IMR-90 (cell line): ENCODE measurements around the gene SINHCAF. TPM values are rescaled to one million over a fixed set of nuclear protein-coding genes. Genes with fewer than 3 reads are reported as not detected.

Experiments used
- ATAC-seq: fragments of 200-7000 bp; cut with Tn5 transposase; 2 replicates; pipeline ENCODE4 v1.9.1; 2020; ENCODE audit warnings: low read depth, mild to moderate bottlenecking, moderate library complexity
- BruUV-seq: library from RNA; stranded (reverse); fragments of 400-500 nt; replicated peaks from 2 replicates; lab custom pipeline; 2021; lab: Mats Ljungman, UMichigan
- CTCF ChIA-PET: fragments of 300-600 bp; formaldehyde crosslinking; extraction: SDS; loops from one replicate; lab custom pipeline; 2021; ENCODE audit warnings: antibody characterized with exemption; lab: Yijun Ruan, JAX
- POLR2A ChIA-PET: fragments of 300-600 bp; sonication (Branson Sonifier 250); formaldehyde crosslinking; loops from one replicate; lab custom pipeline; 2022; ENCODE audit warnings: antibody characterized with exemption; ENCODE audit not compliant: unreplicated experiment; lab: Charles Lee
- DNase-seq: peaks from one replicate; pipeline ENCODE4 v3.0.0; 2013
- H2AFZ ChIP-seq: replicated peaks from 2 replicates; pipeline ENCODE3; 2013; ENCODE audit warnings: low read length, mild to moderate bottlenecking; ENCODE audit not compliant: poor library complexity
- H2AK5ac ChIP-seq: 2 replicates; pipeline ENCODE4 v1.6.1; 2013; ENCODE audit warnings: low read depth, low read length, inconsistent platforms
- H2AK9ac ChIP-seq: replicated peaks from 2 replicates; pipeline ENCODE3; 2013; ENCODE audit warnings: mild to moderate bottlenecking, low read depth, low read length, moderate library complexity; ENCODE audit not compliant: poor library complexity
- H2BK120ac ChIP-seq: 2 replicates; pipeline ENCODE4 v1.6.1; 2013; ENCODE audit warnings: low read depth, low read length, inconsistent platforms
- H2BK15ac ChIP-seq: 3 replicates; pipeline ENCODE4 v1.6.1; 2013; ENCODE audit warnings: low read depth, low read length, inconsistent platforms
- H2BK20ac ChIP-seq: 2 replicates; pipeline ENCODE4 v1.6.1; 2013; ENCODE audit warnings: low read depth, mild to moderate bottlenecking, inconsistent platforms, low read length, moderate library complexity
- H2BK5ac ChIP-seq: 2 replicates; pipeline ENCODE4 v1.6.1; 2013; ENCODE audit warnings: mild to moderate bottlenecking, low read depth, low read length, inconsistent platforms; ENCODE audit not compliant: poor library complexity, severe bottlenecking
- H3K14ac ChIP-seq: replicated peaks from 2 replicates; pipeline ENCODE4 v1.6.1; 2013; ENCODE audit warnings: low read depth, low read length, inconsistent platforms
- H3K18ac ChIP-seq: 2 replicates; pipeline ENCODE4 v1.6.1; 2013; ENCODE audit warnings: low read depth, low read length, control low read depth
- H3K23ac ChIP-seq: 2 replicates; pipeline ENCODE4 v1.6.1; 2013; ENCODE audit warnings: low read depth, low read length, inconsistent platforms
- H3K27ac ChIP-seq: 2 replicates; pipeline ENCODE4 v1.5.1; 2013; ENCODE audit warnings: mild to moderate bottlenecking, control low read depth, low read length; ENCODE audit not compliant: insufficient read depth
- H3K27me3 ChIP-seq: 2 replicates; pipeline ENCODE4 v1.6.1; 2013; ENCODE audit warnings: low read length; ENCODE audit not compliant: control insufficient read depth, insufficient read depth
- H3K36me3 ChIP-seq: 2 replicates; pipeline ENCODE4 v1.6.1; 2013; ENCODE audit warnings: low read length, mixed read lengths; ENCODE audit not compliant: control insufficient read depth, insufficient read depth
- H3K4ac ChIP-seq: 2 replicates; pipeline ENCODE4 v1.6.1; 2013; ENCODE audit warnings: low read depth, low read length, inconsistent platforms
- H3K4me1 ChIP-seq: 2 replicates; pipeline ENCODE4 v1.6.1; 2013; ENCODE audit warnings: low read length, mixed read lengths; ENCODE audit not compliant: control insufficient read depth, insufficient read depth
- H3K4me2 ChIP-seq: 2 replicates; pipeline ENCODE4 v1.6.1; 2013; ENCODE audit warnings: low read depth, mild to moderate bottlenecking, control low read depth, low read length, moderate library complexity
- H3K4me3 ChIP-seq: 2 replicates; pipeline ENCODE4 v1.5.1; 2013; ENCODE audit warnings: low read depth, mild to moderate bottlenecking, control low read depth, low read length, moderate library complexity; ENCODE audit not compliant: insufficient read depth
- H3K56ac ChIP-seq: 2 replicates; pipeline ENCODE4 v1.6.1; 2013; ENCODE audit warnings: low read length, inconsistent platforms; ENCODE audit not compliant: insufficient read depth; ENCODE audit errors: extremely low read depth
- H3K79me1 ChIP-seq, 2 experiments: 2 replicates each; pipeline ENCODE4 v1.6.1; 2013; ENCODE audit warnings: low read length in 2 of 2, inconsistent platforms in 1 of 2, low read depth in 1 of 2
- H3K9ac ChIP-seq: 2 replicates; pipeline ENCODE4 v1.6.1; 2013; ENCODE audit warnings: low read depth, low read length, control low read depth
- H3K9me1 ChIP-seq: 2 replicates; pipeline ENCODE4 v1.6.1; 2013; ENCODE audit warnings: low read length, inconsistent platforms; ENCODE audit not compliant: insufficient read depth
- H3K9me3 ChIP-seq: 2 replicates; pipeline ENCODE4 v1.6.1; 2013; ENCODE audit warnings: low read length; ENCODE audit not compliant: control insufficient read depth, insufficient read depth
- H4K20me1 ChIP-seq: 2 replicates; pipeline ENCODE4 v1.6.1; 2013; ENCODE audit warnings: low read length, inconsistent platforms; ENCODE audit not compliant: insufficient read depth
- H4K5ac ChIP-seq: 2 replicates; pipeline ENCODE4 v1.6.1; 2013; ENCODE audit warnings: mild to moderate bottlenecking, low read depth, low read length, control low read depth
- H4K8ac ChIP-seq, 2 experiments: 2 replicates each; pipeline ENCODE4 v1.6.1; 2013; ENCODE audit warnings: low read depth in 2 of 2, low read length in 2 of 2, control low read depth in 1 of 2, inconsistent platforms in 1 of 2
- H4K91ac ChIP-seq: 2 replicates; pipeline ENCODE4 v1.6.1; 2013; ENCODE audit warnings: low read depth, low read length, inconsistent platforms; ENCODE audit not compliant: insufficient read depth
- BHLHE40 ChIP-seq: fragments of 150-350 bp; IDR thresholded peaks from 2 replicates; pipeline ENCODE4 v1.6.1; 2016; ENCODE audit warnings: mild to moderate bottlenecking, low read depth, low read length
- CEBPB ChIP-seq: IDR thresholded peaks from 2 replicates; pipeline ENCODE4 v1.6.1; 2012; ENCODE audit warnings: low read depth, low read length, improper control_type of control experiment
- CHD1 ChIP-seq: IDR thresholded peaks from 2 replicates; pipeline ENCODE4 v1.6.1; 2012; ENCODE audit warnings: low read depth, low read length, improper control_type of control experiment
- CTCF ChIP-seq: conservative IDR thresholded peaks from 2 replicates; pipeline ENCODE4 v1.5.1; 2012; ENCODE audit warnings: mild to moderate bottlenecking, low read depth, low read length, improper control_type of control experiment
- ELK1 ChIP-seq: fragments of 150-350 bp; IDR thresholded peaks from 2 replicates; pipeline ENCODE4 v1.6.1; 2016; ENCODE audit warnings: low read depth, mild to moderate bottlenecking, low read length, moderate library complexity, borderline replicate concordance
- FOS ChIP-seq: fragments of 150-350 bp; IDR thresholded peaks from 2 replicates; pipeline ENCODE4 v1.6.1; 2016; ENCODE audit warnings: low read depth, low read length
- MAFK ChIP-seq: IDR thresholded peaks from 2 replicates; pipeline ENCODE4 v1.6.1; 2012; ENCODE audit warnings: low read depth, low read length, improper control_type of control experiment
- MXI1 ChIP-seq: IDR thresholded peaks from 2 replicates; pipeline ENCODE4 v1.6.1; 2012; ENCODE audit warnings: low read depth, mild to moderate bottlenecking, low read length, moderate library complexity, borderline replicate concordance
- RCOR1 ChIP-seq: IDR thresholded peaks from 2 replicates; pipeline ENCODE4 v1.6.1; 2012; ENCODE audit warnings: mild to moderate bottlenecking, low read length, improper control_type of control experiment; ENCODE audit not compliant: insufficient replicate concordance
- RFX5 ChIP-seq: IDR thresholded peaks from 2 replicates; pipeline ENCODE4 v1.8.0; 2012; ENCODE audit warnings: low read depth, mild to moderate bottlenecking, low read length, moderate library complexity
- SMC3 ChIP-seq: fragments of 150-350 bp; IDR thresholded peaks from 2 replicates; pipeline ENCODE4 v1.6.1; 2016; ENCODE audit warnings: low read depth, mild to moderate bottlenecking, antibody characterized with exemption, low read length, moderate library complexity
- USF2 ChIP-seq: fragments of 150-350 bp; IDR thresholded peaks from 2 replicates; pipeline ENCODE4 v1.6.1; 2017; ENCODE audit warnings: mild to moderate bottlenecking, antibody characterized with exemption, low read length, low read depth
- WGBS, 2 experiments: methylation state at CpG; one replicate each; pipeline versions ENCODE4 v1.1.5 to v1.1.7; 2013; ENCODE audit warnings: missing lambda C conversion rate in 2 of 2; ENCODE audit not compliant: insufficient read length in 1 of 2; ENCODE audit errors: extremely low coverage in 2 of 2; 5-methylcytosine and 5-hydroxymethylcytosine counted together
- dilution Hi-C: fragments of 300-500 bp; cut with HindIII; formaldehyde crosslinking; loops from one replicate; pipeline ENCODE4 v1.14.3; 2018; ENCODE audit warnings: low sequenced_read_pairs; ENCODE audit not compliant: unreplicated experiment
- in situ Hi-C: fragments of 300-500 bp; cut with MboI; formaldehyde crosslinking; loops from 3 replicates; pipeline ENCODE4 v1.14.3; 2019; ENCODE audit warnings: low sequenced_read_pairs, inconsistent platforms, mixed read lengths
- intact Hi-C: fragments of 100-400 bp; cut with micrococcal nuclease; formaldehyde crosslinking; loops from 2 replicates; pipeline ENCODE4 v1.10.0; 2022
- polyA plus RNA-seq, 3 experiments: library from polyadenylated mRNA; depleted of rRNA; stranded (reverse); fragments of >200 nt; gene quantifications; 2 replicates each; pipeline ENCODE4 v1.2.3, GENCODE V29; 2012; ENCODE audit warnings: low replicate concordance in 1 of 3
- total RNA-seq: library from RNA; depleted of rRNA; stranded (reverse); fragments of >200 nt; gene quantifications from 2 replicates; pipeline ENCODE4 v1.2.3, GENCODE V29; 2012

The SINHCAF gene
- total and polyA plus RNA-seq, 2 of the 4 experiments (the other 2 are of a cell fraction) = 21.6 to 30.8 TPM

- DNase-seq = no peak
- dilution Hi-C loops = no loop called here
- Histone ChIP-seq H2BK20ac (no peak overlapping the region), H3K4me3 (no peak overlapping the region), H4K91ac (no peak overlapping the region), H3K9ac (no peak overlapping the region), H3K9me3 (no peaks in the 10 kb centered on the region), H2AK9ac (no peak overlapping the region), H2BK5ac (no peak overlapping the region), H3K27ac (no peak overlapping the region), H3K4ac (no peak overlapping the region), H3K18ac (no peak overlapping the region), H4K20me1 (peaks cover 23% of the 10 kb centered on the region), H2BK15ac (no peak overlapping the region), H3K27me3 (no peaks in the 10 kb centered on the region), H2BK120ac (no peak overlapping the region), H3K14ac (no peak overlapping the region), H3K4me2 (no peak overlapping the region), H2AFZ (no peak overlapping the region), H3K4me1 (peaks cover 6% of the 10 kb centered on the region), H3K9me1 (peaks cover 13% of the 10 kb centered on the region), H3K36me3 (peaks cover 12% of the 10 kb centered on the region), H3K56ac (no peak overlapping the region), H3K23ac (no peak overlapping the region), H4K5ac (no peak overlapping the region), H4K8ac (no peak overlapping the region), H2AK5ac (no peak overlapping the region), H3K79me1 (peaks cover 61 to 79% of the 10 kb centered on the region in 2 experiments)
- in situ Hi-C loops = no loop called here
- no TSS peak for BruUV-seq
- ChIA-PET POLR2A (no interaction called here), CTCF (no interaction called here)
- no peak for ATAC-seq
- no CpG with 5 or more reads among the region's 5 CpGs for WGBS, 2 experiments
- intact Hi-C loops = no loop called here
- TF ChIP-seq CHD1 (no peak), MAFK (no peak), CEBPB (no peak), USF2 (no peak), MXI1 (no peak), ELK1 (no peak), RCOR1 (no peak), FOS (no peak), SMC3 (no peak), RFX5 (no peak), BHLHE40 (no peak), CTCF (no peak)
Measured at GRCh38 chr12:31303466-31303865, 22.5 kb downstream of the SINHCAF start.
